Glutamatergic neuron (in vitro differentiated cells): ENCODE measurements around the gene NMRAL1. TPM values are rescaled to one million over a fixed set of nuclear protein-coding genes. Genes with fewer than 3 reads are reported as not detected.
A peak's percentile ranks its signal among the peaks of the same experiment; 100 is the strongest.

Source experiments
- DNase-seq: peaks from one replicate; pipeline ENCODE4 v3.0.0; 2022
- H3K27ac Mint-ChIP-seq: one replicate; pipeline ENCODE4 v1.8.0; 2020; ENCODE audit warnings: mild to moderate bottlenecking, mixed read lengths, inconsistent platforms; ENCODE audit not compliant: unreplicated experiment
- H3K27me3 Mint-ChIP-seq: one replicate; pipeline ENCODE4 v1.8.0; 2020; ENCODE audit warnings: mild to moderate bottlenecking, moderate library complexity, mixed read lengths, inconsistent platforms; ENCODE audit not compliant: unreplicated experiment
- H3K36me3 Mint-ChIP-seq: one replicate; pipeline ENCODE4 v1.8.0; 2020; ENCODE audit warnings: mild to moderate bottlenecking, mixed read lengths, inconsistent platforms; ENCODE audit not compliant: unreplicated experiment
- H3K4me1 Mint-ChIP-seq: one replicate; pipeline ENCODE4 v1.8.0; 2020; ENCODE audit warnings: mild to moderate bottlenecking, low read depth, mixed read lengths, inconsistent platforms; ENCODE audit not compliant: unreplicated experiment
- H3K4me3 Mint-ChIP-seq: one replicate; pipeline ENCODE4 v1.8.0; 2020; ENCODE audit warnings: mild to moderate bottlenecking, mixed read lengths, inconsistent platforms; ENCODE audit not compliant: unreplicated experiment
- H3K9me3 Mint-ChIP-seq: one replicate; pipeline ENCODE4 v1.8.0; 2020; ENCODE audit warnings: mild to moderate bottlenecking, moderate library complexity, mixed read lengths, inconsistent platforms; ENCODE audit not compliant: unreplicated experiment
- CTCF ChIP-seq: fragments of 200-600 bp; sonication (generic); IDR thresholded peaks from one replicate; pipeline ENCODE4 v1.5.0; 2021; ENCODE audit not compliant: partially characterized antibody, unreplicated experiment
- total RNA-seq: library from RNA; stranded (reverse); fragmentation: NEBNext Ultra II Directional; extraction: Animal tissue kit (Norgen Biotek cat#: 25700); gene quantifications from one replicate; pipeline ENCODE4 v1.2.1, GENCODE V29; 2021; ENCODE audit not compliant: unreplicated experiment

The NMRAL1 gene
- total RNA-seq, 1 donor from 2014 or later = 38.3 TPM

GRCh38 chr16:4489030-4489429 is 14.6 kb upstream of the NMRAL1 start:
- no peak overlapping the region for H3K4me3 Mint-ChIP-seq
- H3K4me1 Mint-ChIP-seq = no peaks in the 10 kb centered on the region
- H3K27ac Mint-ChIP-seq = no peak overlapping the region
- peaks cover 3% of the 10 kb centered on the region for H3K9me3 Mint-ChIP-seq
- peaks cover 5% of the 10 kb centered on the region for H3K36me3 Mint-ChIP-seq
- DNase-seq = no peak
- no peak for TF ChIP-seq CTCF
- H3K27me3 Mint-ChIP-seq = peaks cover 7% of the 10 kb centered on the region

DNA sequence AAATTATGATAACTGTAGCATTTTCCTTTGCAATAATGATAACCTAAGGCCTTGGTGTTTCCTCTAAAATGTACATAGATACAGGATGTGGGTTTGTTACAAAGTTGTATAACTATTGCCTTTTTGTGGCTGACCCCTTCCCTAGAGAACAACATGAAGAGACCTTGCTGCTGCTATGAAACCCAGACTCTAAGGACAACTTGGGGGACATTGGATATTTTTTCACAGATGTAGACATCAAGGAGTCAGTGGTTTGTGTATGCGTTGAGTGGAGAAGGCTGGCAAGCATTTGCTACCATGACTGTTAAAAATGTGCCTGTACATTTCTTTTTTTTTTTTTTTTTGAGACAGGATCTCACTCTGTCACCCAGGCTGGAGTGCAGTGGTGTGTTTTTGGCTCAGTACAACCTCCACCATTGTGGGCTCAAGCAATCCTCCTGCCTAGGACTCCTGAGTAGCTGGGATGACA is 14.1 kb upstream of the NMRAL1 start:
- no peaks in the 10 kb centered on the region for H3K4me1 Mint-ChIP-seq
- peaks cover 3% of the 10 kb centered on the region for H3K9me3 Mint-ChIP-seq
- H3K36me3 Mint-ChIP-seq = peaks cover 5% of the 10 kb centered on the region
- no peak for TF ChIP-seq CTCF
- DNase-seq = no peak
- peaks cover 7% of the 10 kb centered on the region for H3K27me3 Mint-ChIP-seq
- no peak overlapping the region for H3K4me3 Mint-ChIP-seq
- no peak overlapping the region for H3K27ac Mint-ChIP-seq

DNA sequence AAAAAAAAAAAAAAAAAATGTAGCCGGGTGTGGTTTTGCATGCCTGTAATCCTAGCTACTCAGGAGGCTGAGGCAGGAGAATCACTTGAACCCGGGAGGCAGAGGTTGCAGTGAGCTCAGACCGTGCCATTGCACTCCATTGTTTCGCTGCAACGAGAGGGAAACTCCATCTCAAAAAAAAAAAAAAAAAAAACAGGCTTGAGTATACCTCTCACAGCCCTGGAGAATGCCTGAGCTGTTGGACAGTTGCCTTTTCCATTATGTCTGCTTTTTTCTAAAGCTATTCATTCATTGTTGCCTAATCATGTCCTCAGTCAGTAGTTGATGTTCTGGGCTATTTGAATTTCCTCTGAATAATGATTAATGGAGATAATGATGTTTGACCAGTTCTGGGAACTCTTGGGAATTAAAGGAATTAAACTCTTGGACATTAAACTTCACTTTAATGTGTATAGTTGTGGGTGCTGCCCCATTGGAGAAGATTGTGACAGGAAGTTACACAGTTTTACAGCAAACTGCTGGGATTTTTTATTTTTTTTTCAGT is 13.6 kb upstream of the NMRAL1 start:
- DNase-seq = no peak
- no peak overlapping the region for H3K27ac Mint-ChIP-seq
- peaks cover 6% of the 10 kb centered on the region for H3K27me3 Mint-ChIP-seq
- H3K4me3 Mint-ChIP-seq = no peak overlapping the region
- H3K36me3 Mint-ChIP-seq = no peaks in the 10 kb centered on the region
- no peak for TF ChIP-seq CTCF
- peaks cover 3% of the 10 kb centered on the region for H3K9me3 Mint-ChIP-seq
- H3K4me1 Mint-ChIP-seq = peaks cover 3% of the 10 kb centered on the region

GRCh38 chr16:4486126-4486893 is 11.9 kb upstream of the NMRAL1 start:
- Mint-ChIP-seq H3K4me1 (peaks cover 15% of the 10 kb centered on the region), H3K4me3 (no peak overlapping the region), H3K36me3 (no peaks in the 10 kb centered on the region), H3K27ac (no peak overlapping the region), H3K27me3 (peaks cover 5% of the 10 kb centered on the region), H3K9me3 (peaks cover 3% of the 10 kb centered on the region)
- no peak for TF ChIP-seq CTCF
- DNase-seq = no peak

DNA sequence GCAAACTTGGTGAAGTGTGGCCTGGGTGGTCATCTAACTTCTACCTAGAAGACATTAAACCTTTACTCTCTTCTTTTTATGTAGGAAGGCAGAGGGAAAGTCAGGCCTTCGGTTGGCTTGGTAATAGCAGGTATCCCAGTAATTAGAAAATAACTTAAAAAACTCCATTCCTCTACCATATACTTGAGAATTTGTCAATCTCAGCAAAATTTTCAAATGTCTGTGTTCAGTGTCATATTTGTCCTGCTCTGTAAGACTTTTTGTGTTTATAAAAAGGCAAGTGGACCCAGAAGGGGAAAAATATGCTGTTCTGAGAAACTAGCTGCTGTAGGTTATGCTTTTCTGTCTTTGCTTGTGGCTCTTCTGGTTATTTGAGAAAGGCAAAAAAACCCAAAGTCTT is 7.5 kb upstream of the NMRAL1 start:
- Mint-ChIP-seq H3K27ac (no peak overlapping the region), H3K27me3 (peaks cover 3% of the 10 kb centered on the region), H3K36me3 (no peaks in the 10 kb centered on the region), H3K4me1 (peaks cover 15% of the 10 kb centered on the region), H3K4me3 (peak overlapping the region; percentile 34), H3K9me3 (peaks cover 3% of the 10 kb centered on the region)
- no peak for DNase-seq
- no peak for TF ChIP-seq CTCF
